Cardiac fibroblast (primary cell): ENCODE results near the gene HECW1.
A peak's percentile ranks its signal among the peaks of the same experiment; 100 is the strongest.
"Not testable (repeated sequence)": the region's sequence is repeated elsewhere in the genome, so short reads cannot be mapped to it uniquely, and the experiment has no call there.

ENCODE experiments used
- DNase-seq, 2 donors: peaks; one replicate each; pipeline versions ENCODE4 v3.0.0 to v3.0.0-alpha.2; 2010; ENCODE audit warnings: low read depth in 2 of 2
- H3K4me3 ChIP-seq, 2 donors: replicated peaks in 1 of 2; 1 replicate in 1 of 2; 2 replicates in 1 of 2; pipeline ENCODE4 v1.5.1; 2011; ENCODE audit warnings: low read depth in 2 of 2, low read length in 2 of 2, mild to moderate bottlenecking in 2 of 2, moderate library complexity in 1 of 2
- TF ChIP-seq, protein P1 (sequence below): IDR thresholded peaks from one replicate; pipeline ENCODE4 v1.5.1; 2011; ENCODE audit warnings: low read depth, mild to moderate bottlenecking, low read length, inconsistent platforms

The HECW1 gene

DNA sequence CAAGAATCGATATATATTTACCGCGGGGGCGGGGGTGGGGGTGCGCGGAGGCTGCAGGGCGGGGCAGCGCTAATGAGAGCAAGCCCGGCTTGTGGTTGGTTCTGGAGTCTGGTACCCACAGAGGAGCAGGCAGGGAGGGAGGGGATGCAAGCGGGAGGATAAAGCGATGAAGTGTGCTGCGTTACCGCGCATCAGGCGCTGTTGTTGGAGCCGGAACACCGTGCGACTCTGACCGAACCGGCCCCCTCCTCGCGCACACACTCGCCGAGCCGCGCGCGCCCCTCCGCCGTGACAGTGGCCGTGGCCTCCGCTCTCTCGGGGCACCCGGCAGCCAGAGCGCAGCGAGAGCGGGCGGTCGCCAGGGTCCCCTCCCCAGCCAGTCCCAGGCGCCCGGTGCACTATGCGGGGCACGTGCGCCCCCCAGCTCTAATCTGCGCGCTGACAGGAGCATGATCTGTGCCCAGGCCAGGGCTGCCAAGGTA lies at the start of gene HECW1:
TSS of gene HECW1 (plus strand) at position 189 of the 482 bp plus-strand sequence. CDS start 131,259 bp downstream, outside the sequence.
- TF ChIP-seq, protein P1, sequence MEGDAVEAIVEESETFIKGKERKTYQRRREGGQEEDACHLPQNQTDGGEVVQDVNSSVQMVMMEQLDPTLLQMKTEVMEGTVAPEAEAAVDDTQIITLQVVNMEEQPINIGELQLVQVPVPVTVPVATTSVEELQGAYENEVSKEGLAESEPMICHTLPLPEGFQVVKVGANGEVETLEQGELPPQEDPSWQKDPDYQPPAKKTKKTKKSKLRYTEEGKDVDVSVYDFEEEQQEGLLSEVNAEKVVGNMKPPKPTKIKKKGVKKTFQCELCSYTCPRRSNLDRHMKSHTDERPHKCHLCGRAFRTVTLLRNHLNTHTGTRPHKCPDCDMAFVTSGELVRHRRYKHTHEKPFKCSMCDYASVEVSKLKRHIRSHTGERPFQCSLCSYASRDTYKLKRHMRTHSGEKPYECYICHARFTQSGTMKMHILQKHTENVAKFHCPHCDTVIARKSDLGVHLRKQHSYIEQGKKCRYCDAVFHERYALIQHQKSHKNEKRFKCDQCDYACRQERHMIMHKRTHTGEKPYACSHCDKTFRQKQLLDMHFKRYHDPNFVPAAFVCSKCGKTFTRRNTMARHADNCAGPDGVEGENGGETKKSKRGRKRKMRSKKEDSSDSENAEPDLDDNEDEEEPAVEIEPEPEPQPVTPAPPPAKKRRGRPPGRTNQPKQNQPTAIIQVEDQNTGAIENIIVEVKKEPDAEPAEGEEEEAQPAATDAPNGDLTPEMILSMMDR: no peak
- DNase-seq: no peak
- peak within 1 kb of the TSS in 1 of 2 donors; percentile 25 for H3K4me3 ChIP-seq

DNA sequence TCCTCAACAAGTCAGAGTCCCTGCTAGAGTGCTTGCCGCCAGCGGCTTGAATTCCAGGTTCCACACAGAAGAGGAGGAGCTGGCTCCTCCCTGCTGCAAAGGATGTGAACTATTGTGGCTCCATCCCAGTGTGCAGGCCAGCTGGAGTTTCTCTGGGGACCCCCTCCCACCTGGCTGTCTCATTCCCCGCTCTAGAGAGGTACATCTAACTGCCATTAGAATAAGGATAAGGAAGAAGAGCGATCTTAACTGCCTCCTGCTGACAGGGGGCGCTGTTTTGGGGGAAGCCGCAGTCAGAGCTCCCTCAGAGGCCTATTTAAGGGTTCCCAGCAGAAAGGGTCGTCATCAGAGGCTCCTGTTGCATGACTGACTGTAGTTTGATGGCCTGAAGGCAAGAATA lies 40.8 kb upstream of the HECW1 start:
- no peak overlapping the region for H3K4me3 ChIP-seq
- TF ChIP-seq, protein P1: peak; percentile 45
- peak; percentile 14 to 19 for DNase-seq

DNA sequence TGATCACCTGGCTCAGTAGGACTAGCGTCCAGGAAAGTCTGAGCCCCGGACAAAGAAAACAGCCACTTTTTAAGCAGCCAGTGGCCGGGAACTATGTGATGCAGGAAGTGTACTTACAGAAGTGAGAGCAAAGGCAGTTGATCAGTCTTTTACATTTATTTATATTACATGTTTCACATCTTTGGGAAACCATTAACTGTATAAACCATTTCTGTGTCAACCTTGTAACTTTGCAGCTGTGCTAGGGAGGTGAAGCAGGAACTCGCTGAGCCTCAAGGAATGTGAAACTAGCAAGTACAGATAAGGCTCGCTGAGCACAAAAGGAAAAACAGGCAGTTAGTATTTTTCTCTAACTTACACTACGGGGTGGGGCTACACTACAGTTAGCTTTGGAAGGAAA lies 39.9 kb upstream of the HECW1 start:
- peak in 1 of 2 donors; percentile 51 for DNase-seq

DNA sequence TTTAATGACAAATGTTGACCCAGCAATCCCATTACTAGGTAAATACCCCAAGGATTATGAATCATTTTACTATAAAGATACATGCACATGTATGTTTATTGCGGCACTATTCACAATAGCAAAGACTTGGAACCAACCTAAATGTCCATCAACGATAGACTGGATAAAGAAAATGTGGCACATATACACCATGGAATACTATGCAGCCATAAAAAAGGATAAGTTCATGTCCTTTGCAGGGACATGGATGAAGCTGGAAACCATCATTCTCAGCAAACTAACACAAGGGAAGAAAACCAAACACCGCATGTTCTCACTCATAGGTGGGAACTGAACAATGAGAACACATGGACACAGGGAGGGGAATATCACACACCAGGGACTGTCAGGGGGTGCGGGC lies 38.6 kb upstream of the HECW1 start:
- not testable (repeated sequence) for DNase-seq, H3K4me3 ChIP-seq

More for the DNA sequence above, 39.9 kb upstream of the HECW1 start:
- no peak overlapping the region for H3K4me3 ChIP-seq
- TF ChIP-seq, protein P1: no peak

DNA sequence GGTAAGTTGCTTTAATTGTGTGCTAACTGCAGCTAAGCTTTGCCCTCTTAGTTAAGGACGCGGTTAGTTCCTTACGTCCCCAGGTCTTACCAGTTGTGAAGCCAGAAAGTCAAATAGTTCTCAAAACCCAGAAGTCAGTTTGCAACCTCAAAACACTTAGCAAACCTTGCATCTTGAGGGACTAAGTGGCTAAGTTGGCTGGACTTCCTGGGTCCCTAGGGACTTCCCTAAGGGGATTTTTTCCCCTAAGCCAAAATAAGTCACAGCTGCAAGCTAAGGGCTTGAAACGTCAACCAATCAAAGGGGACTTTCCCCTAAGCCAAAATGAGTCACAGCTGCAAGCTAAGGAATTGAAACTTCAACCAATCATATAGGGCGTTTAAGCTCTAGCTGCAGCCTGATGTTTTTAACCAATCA lies 36.2 kb upstream of the HECW1 start:
- peak in 1 of 2 donors; percentile 32 for DNase-seq
- no peak overlapping the region for H3K4me3 ChIP-seq

DNA sequence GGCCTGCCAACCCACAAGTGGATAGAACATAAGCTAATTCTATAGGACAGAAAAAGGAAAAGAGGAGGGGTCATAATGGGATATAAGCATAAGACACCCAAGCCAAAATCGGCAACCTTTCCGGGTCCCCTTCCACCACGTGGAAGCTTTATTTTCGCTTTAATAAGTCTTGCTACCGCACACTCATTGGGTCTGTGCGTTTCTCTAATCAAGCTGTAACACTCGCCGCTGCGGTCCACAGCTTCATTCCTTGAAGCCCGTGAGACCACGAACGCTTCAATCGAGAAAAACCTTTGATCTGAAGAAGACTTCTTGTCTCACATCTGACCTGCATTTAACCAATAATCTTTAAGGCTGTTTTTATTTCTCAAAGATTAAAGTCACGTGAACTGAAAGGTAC lies 35.8 kb upstream of the HECW1 start:
- H3K4me3 ChIP-seq: no peak overlapping the region
- TF ChIP-seq, protein P1: no peak
- no peak for DNase-seq

More for the DNA sequence above, 36.2 kb upstream of the HECW1 start:
- TF ChIP-seq, protein P1: no peak

DNA sequence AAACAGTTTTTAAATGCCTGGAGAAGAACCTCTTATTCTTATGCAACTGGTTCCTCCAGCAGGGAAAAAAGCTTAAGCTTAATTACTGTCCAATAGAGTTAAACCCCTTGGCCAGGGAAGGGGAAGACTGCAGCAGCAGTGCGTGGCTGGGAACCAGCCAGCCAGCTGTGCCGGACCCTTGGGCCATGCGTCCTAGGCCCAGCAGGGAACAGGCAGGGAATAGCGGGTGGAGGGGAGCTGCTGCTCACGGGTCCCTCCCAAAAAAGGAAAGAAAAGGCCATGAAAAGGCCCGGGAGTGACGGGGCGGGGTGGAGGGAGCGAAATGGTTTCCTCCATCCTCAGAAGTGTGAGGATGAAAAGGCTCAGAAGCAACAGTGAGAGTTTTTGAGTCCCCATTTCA lies 35.2 kb upstream of the HECW1 start:
- no peak overlapping the region for H3K4me3 ChIP-seq
- DNase-seq: no peak
- TF ChIP-seq, protein P1: no peak
